GM08714 (cell line): Measurements from ENCODE around the gene METTL8.

Experiments used
- H3K4me3 ChIP-seq: fragments of 200-500 bp; sonication (Bioruptor generic); 2 replicates; pipeline ENCODE4 v1.5.1; 2014; ENCODE audit warnings: mild to moderate bottlenecking, low read length, inconsistent platforms
- ZNF274 ChIP-seq: IDR thresholded peaks from 2 replicates; pipeline ENCODE4 v1.6.1; 2012; ENCODE audit warnings: mild to moderate bottlenecking, low read depth, low read length

The METTL8 gene

GRCh38 chr2:171412571-171413175, 21.1 kb downstream of the METTL8 start:
- TF ChIP-seq ZNF274, result no peak
- no peak overlapping the region for H3K4me3 ChIP-seq

- TF ChIP-seq ZNF274, result no peak
- H3K4me3 ChIP-seq, result no peak overlapping the region
These were observed 21.9 kb downstream of the METTL8 start for GRCh38 chr2:171411791-171412483.

GRCh38 chr2:171411214-171411613, 22.6 kb downstream of the METTL8 start:
- no peak overlapping the region for H3K4me3 ChIP-seq
- no peak for TF ChIP-seq ZNF274

GRCh38 chr2:171410624-171411023, 23.2 kb downstream of the METTL8 start:
- H3K4me3 ChIP-seq, result no peak overlapping the region
- TF ChIP-seq ZNF274, result no peak

GRCh38 chr2:171410101-171410500, 23.7 kb downstream of the METTL8 start:
- no peak for TF ChIP-seq ZNF274
- H3K4me3 ChIP-seq, result no peak overlapping the region

- H3K4me3 ChIP-seq, result peak overlapping the region; percentile 43; the same call in 1 of the 2 replicates
- no peak for TF ChIP-seq ZNF274
These were observed 24.3 kb downstream of the METTL8 start for GRCh38 chr2:171409436-171409971.

- TF ChIP-seq ZNF274, result no peak
- H3K4me3 ChIP-seq, result no peak overlapping the region
These were observed 26.1 kb downstream of the METTL8 start for GRCh38 chr2:171407676-171408044.

GRCh38 chr2:171407030-171407675, 26.6 kb downstream of the METTL8 start:
- TF ChIP-seq ZNF274, result no peak
- H3K4me3 ChIP-seq, result no peak overlapping the region

- no peak for TF ChIP-seq ZNF274
- no peak overlapping the region; the same call in 1 of the 2 replicates for H3K4me3 ChIP-seq
These were observed 27.7 kb downstream of the METTL8 start for GRCh38 chr2:171406044-171406443.

- no peak overlapping the region for H3K4me3 ChIP-seq
- no peak for TF ChIP-seq ZNF274
These were observed 28.2 kb downstream of the METTL8 start for GRCh38 chr2:171405546-171405945.

GRCh38 chr2:171404719-171405118, 29.1 kb downstream of the METTL8 start:
- no peak for TF ChIP-seq ZNF274
- H3K4me3 ChIP-seq, result no peak overlapping the region

GRCh38 chr2:171404261-171404660, 29.5 kb downstream of the METTL8 start:
- TF ChIP-seq ZNF274, result no peak
- no peak overlapping the region for H3K4me3 ChIP-seq

- no peak overlapping the region for H3K4me3 ChIP-seq
- TF ChIP-seq ZNF274, result no peak
These were observed 30.7 kb downstream of the METTL8 start for GRCh38 chr2:171402906-171403580.

GRCh38 chr2:171401947-171402346, 31.8 kb downstream of the METTL8 start:
- no peak overlapping the region for H3K4me3 ChIP-seq
- TF ChIP-seq ZNF274, result no peak

GRCh38 chr2:171400395-171400794, 33.4 kb downstream of the METTL8 start:
- no peak overlapping the region for H3K4me3 ChIP-seq
- TF ChIP-seq ZNF274, result no peak
